GM19452 (cell line): ENCODE results near the gene SGIP1.
"Not testable (repeated sequence)": the region's sequence is repeated elsewhere in the genome, so short reads cannot be mapped to it uniquely, and the experiment has no call there.

ENCODE experiments used
- ATAC-seq: cut with Tn5 transposase; IDR thresholded peaks from one replicate; pipeline ENCODE4 v1.9.1; 2021; ENCODE audit not compliant: unreplicated experiment

The SGIP1 gene

DNA sequence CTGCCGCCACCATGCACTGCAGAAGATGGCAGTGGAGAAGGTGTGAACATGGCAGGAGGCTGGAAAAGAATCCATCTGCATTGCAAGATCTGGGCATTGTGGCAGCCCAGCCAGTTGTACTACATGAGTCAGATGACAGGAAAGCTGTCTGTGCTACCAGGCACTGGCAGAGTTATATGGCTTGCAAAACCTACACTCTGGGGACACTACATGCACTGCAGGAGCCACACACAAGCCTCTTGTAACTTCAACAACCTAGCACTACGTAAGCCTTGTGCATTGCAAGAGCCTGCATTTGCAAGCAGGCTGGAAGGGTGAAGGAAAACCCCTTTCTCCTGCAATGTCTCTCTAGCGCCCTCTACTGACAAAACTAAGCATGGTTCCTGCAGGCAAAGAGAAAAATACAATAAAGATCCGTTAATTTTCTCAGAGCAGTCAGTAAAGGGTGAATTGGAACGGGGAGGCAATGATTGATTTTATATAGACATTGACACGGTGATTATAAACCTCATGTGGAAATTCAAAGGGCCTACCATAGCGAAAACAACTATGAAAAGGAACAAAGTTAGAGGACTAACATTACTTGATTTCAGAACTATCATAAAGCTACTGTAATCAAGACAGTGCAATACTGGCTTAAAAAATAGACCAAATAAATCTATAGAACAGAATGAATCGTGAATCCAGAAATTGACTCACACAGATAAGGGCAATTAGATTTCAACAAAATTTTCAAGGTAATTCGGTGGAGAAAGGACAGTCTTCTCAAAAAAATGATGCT lies 192.1 kb downstream of the SGIP1 start:
- peak; percentile 66 for ATAC-seq

DNA sequence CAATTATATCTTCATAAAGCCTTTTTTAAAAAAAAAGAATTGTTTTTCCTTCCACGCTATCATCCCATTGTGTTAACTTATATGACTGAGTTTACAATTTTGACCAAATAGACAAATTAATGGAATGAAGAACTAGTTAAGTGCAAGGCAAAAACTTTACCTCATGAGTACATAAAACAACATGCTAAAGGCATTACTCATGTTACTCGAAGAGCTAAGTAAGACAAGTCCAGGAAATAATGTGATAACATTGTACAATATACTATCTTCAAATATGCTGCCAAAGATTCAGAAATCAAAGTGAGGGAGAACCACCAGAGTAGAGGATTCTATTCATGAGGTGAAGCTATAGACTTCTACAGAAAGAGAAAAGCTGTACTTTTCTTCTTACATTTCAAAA lies 194.1 kb downstream of the SGIP1 start:
- ATAC-seq: no peak

DNA sequence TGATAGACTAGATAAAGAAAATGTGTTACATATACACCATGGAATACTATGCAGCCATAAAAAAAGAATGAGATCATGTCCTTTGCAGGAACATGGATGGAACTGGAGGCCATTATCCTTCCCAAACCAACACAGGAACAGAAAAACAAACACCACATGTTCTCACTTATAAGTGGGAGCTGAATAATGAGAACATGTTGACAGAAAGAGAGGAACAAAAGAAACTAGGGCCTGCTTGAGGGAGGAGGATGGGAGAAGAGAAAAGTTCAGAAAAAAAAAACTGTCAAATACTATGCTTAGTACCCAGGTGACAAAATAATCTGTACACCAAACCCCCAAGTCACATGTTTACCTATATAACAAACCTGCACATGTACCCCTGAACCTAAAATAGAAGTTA lies 194.8 kb downstream of the SGIP1 start:
- not testable (repeated sequence) for ATAC-seq

DNA sequence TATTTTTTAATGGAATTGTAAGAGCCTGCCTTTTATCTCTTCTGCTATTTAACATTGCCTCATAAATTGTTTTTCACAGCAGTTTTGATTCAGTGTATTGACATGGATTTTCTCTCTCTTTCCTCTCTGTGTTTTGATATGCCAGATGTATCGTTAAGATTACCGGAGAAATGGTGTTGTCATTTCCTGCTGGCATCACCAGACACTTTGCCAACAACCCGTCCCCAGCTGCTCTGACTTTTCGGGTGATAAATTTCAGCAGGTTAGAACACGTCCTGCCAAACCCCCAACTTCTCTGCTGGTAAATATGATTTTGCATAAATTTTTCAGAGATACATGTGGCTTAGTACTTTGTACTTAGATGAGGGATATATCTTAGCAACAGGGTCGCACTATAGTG lies 195.2 kb downstream of the SGIP1 start:
- ATAC-seq: no peak

DNA sequence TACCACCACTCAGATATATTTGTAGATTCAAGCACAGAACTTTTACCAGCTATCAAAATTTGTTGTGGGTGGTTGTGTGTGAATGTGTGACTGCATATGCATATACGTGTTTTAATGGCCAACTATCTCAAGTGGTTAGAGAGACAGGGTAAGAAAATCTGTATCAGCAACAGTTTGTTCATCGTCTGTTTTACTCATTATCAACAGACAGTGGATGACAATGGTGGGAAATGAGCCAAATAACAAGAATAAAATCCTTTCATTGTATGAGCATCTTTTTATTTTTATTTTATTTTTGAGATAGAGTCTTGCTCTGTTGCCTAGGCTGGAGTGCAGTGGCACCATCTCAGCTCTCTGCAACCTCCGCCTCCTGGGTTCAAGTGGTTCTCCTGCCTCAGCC lies 195.6 kb downstream of the SGIP1 start:
- ATAC-seq: no peak

DNA sequence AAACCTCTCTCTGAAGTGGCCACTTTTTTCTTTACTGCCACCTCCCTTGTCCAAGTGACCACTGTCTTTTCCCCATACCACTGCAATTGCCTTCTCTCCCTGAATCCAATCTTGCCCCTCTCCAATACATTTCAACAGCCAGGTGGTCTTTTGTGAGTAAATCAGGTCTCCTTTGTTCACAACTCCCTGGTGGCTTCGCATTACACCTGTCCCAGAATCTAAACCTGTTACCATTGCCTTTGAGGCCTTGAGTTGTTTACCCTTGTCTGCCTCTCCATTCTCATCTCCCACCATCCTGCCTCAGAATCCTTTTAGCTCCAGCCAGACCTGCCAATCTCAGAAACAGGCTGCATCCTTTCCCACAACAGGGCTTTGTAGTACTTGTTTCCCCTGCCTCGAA lies 196.5 kb downstream of the SGIP1 start:
- no peak for ATAC-seq

DNA sequence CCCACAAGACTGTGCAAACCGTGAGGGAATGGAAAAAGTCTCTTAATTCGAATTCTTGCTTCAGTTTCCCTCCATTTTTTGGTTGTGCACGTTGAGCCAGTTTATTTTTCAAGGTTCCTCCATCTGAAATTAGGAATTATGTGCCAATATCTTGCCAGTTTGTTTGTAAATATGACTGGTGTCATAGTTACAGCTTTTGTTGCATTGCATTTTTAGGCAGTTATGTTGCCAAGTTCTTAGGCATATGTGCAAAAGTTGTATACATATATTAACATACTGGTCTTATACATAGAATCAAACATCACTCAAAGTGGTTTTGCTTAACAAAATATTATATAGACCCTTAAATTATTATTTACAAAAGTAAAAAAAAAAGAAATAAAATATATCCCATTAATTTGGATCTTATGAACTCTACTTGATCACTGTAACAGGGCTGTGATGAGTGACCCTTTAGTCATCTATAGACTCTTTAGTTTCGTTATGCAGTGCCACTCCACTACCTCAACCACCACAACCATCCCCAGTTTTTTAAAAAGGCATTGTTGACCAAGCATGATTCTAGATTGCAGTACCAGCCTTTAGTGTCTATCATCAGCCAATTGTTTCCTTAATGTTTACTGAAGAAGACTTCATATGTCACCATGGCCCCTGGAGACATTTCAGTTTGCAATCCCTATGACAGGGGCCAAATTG lies 197.4 kb downstream of the SGIP1 start:
- ATAC-seq: peak; percentile 57

DNA sequence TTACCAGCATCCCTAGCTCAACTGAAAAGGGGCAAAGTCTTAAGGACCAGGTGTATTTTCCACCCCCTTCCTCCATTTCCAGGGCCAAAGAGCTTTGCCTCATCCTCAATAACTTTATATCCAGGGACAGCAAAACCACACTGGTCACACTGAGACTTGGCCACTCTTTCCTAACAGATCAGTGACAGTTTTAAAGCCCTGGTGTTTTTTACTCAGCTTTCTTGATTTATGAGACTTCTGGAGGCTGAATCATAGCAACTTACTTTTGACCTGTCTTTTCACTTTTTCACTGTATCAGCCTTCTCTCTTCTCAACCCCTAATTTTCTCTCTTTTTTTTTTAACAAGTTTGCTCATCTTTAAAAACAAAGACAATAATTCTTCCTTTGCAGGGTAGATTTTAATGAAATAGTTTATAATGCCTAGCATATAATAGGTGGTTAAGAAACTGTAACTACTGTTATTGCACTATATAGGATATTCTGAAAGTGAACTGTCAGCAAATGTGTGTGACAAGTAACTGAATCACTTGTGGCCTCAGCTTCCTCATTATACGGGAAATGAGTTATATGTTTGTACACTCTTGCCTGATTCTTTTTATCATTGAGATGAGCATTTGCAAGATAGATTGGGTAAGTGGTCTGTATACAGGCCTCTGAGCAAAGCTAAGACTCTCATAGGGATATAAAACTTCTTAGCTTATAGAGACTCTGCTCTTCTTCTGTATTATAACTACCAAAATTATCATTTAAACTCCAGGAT lies 198.6 kb downstream of the SGIP1 start:
- peak; percentile 50 for ATAC-seq

DNA sequence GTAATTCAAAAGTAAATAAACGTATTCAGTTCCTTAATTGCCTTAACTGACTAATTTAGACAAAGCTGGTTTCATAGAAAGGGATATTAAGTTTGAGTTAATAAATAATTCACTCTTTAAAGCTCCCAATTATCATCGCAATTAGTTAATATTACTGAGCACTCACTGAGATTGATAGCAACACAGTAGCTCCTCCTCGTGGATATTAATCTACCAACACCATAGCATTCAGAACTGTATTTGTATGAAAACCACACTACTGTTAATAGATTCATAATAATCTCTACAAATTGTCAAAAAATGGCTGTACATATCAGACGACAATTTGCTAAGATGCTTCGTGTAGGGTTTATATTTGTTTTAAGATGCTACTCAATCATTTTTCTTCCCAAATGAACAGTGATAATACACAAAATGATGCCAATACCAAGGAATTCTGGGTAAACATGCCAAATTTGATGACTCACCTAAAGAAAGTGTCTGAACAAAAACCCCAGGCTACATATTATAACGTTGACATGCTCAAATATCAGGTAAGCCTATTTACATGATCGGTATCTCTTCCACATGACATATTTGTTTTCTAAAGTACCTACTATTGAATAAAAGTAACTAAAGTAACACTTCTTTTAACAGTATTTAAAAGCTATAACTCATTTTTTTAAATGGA lies 199.5 kb downstream of the SGIP1 start:
- no peak for ATAC-seq

DNA sequence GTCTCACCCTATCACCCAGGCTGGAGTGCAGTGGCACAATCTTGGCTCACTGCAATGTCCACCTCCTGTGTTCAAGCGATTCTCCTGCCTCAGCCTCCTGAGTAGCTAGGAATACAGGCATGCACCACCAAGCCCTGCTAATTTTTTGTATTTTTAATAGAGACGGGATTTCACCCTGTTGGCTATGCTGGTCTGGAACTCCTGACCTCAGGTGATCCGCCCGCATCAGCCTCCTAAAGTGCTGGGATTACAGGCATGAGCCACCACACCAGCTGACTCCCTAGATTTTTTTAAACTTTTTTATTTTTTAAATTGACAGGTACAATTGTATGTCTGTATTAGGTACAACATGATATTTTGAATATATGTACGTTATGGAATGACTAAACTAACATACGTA lies 200.6 kb downstream of the SGIP1 start:
- ATAC-seq: not testable (repeated sequence)

DNA sequence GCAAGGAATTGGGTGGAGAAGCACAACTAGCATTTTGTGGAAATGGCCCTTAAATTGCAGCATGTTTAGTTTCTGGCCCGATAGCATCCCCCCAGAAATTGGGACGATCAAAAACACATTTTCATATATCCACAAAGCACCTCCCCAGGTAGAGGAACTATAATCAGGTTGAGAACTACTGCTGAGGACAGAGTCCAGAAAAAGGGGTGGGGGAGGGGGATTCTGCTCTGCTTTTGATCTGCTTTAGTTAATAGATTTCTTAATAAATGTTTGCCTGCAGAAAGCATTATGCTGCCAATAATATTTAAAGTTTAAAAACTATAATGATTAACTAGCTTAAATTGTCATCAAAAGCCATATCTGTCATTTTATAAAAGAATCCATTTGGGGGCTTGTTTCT lies 203.9 kb downstream of the SGIP1 start:
- ATAC-seq: no peak

DNA sequence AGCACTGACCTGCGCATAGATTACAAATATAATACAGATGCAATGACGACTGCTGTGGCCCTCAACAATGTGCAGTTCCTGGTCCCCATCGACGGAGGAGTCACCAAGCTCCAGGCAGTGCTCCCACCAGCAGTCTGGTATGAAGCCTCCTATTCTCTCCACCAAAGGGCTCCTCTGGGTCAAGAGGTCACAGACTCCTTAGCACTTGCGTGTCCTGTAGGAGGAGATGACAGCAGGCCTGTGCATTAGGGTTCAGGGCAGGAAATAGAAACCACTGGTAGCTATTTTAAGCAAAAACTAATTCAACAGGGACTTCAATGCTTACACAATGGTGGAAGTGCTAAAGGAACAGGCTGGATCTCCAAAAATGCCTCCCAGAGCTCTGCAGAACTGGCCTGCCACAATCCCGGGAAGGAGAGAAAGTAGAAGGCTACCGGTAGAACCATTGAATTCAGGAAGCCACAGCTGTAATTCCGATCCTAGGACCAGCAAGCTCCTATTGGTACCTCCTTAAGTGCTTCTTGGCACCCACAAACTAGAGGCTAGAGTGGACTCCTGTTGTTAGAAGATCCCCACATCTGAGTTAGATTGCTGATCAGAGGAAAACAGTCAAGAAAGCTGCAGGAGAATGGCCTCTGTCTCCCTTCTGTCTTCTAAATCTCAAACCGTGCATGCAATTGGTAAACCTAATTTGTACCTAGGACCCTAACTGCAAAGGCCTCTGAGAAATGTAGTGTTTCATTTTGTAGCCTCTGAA lies 205.6 kb downstream of the SGIP1 start:
- ATAC-seq: peak; percentile 78

DNA sequence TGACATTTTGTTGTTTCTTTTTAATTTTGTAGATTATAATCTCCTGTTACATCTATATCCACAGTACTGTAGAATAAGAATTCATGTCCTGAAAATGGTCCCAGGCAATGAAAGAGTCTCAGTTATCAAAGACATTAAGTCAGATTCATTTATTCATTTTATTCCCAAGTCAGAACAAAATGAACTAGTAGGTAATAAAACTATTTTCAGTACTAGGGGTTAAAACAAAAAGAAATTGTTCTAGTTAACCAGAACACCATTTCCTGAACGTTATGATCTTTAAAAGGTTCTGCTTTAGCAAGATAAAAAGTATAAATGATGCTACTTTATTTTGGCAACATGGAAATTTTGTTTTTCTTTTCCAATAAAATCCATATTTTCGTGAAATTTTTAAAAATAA lies 211.5 kb downstream of the SGIP1 start:
- no peak for ATAC-seq

DNA sequence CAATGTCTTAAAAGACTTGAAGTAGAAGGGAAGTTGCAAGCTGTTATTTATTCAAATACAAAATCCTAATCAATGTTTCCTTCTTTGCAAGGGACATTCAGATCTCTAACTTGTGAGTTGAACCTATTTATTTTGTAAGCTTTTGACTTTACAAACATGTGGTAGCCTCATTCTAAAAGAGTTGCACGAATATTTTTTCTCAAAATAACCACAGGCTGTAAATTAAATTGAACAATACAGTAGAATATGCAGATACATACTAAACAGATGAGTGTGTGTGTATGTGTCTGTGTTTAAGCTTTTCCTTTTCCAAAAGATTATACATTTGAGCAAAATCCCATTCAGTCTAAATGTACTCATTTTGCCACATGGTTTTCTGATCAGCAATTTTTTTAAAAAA lies 213.5 kb downstream of the SGIP1 start:
- ATAC-seq: no peak

DNA sequence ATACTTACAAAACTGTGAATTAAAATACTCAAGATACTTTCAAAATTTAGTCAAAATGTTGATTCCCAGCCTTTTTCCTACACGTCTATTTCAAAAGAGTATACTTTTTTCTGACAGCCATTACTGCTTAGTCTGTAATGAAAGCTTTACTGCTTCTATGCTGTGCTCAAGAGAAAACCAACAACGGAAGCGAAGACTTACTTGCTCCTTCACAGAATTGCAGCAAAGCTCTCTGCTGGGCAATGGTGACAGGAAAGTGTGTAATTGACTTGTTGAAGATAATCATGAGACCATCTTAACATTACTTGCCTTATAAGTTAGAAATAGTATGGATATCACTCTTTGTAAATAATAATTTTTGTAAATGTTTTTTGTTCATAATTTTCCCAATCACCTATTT lies 216.6 kb downstream of the SGIP1 start:
- ATAC-seq: no peak

DNA sequence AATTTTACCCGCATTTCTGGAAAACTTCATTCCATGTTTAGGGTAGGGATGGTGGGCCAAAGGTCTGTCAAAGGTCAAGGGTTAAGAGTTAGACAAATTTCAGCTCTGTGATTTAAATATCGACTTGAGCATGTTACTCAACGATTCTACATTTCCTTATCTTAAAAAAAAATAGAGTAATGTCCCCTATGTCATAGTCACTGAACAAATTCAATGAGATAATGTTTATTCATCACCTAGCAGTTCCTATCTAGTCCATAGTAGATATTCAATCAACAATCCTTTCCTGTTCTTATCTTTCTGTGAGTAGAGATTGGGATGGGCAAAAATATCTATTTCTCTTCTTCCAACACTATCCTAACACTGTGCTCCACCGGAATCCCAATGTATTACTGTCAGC lies 217.2 kb downstream of the SGIP1 start:
- ATAC-seq: no peak

DNA sequence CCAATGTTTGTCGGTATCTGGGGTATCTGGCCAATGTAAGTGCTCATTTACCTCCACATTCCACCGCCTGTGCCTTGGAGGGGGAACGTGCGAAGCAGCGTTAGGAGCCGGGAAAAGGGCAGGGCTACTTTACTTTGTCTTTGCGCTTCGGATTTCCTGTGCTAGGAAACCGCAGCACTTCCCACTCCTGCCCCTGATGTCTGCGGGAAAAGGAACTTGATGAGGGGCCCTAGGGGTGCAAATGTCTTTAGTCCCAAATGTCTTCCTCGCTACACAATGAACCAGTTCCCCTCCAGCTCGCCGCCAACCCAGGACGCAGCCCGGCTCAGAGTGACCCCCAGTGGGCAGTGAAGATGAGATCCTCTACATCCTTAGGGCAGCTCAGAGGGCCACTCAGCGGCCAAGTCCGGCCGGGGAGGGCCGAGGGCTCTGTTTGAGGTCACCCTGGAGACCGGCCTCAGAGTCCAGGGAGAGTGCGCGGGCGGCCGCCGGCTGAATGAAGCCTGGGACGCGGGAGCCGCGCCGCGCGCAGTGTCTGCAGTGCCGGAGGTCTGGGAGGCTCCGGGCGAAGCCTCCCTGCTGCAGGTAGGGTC lies 218.1 kb downstream of the SGIP1 start, which contains the start of gene DYNLT5:
DYNLT5 (plus strand) TSS at position 460 of the 593 bp plus-strand sequence. CDS start 2,200 bp downstream, outside the sequence.
- ATAC-seq: no peak

DNA sequence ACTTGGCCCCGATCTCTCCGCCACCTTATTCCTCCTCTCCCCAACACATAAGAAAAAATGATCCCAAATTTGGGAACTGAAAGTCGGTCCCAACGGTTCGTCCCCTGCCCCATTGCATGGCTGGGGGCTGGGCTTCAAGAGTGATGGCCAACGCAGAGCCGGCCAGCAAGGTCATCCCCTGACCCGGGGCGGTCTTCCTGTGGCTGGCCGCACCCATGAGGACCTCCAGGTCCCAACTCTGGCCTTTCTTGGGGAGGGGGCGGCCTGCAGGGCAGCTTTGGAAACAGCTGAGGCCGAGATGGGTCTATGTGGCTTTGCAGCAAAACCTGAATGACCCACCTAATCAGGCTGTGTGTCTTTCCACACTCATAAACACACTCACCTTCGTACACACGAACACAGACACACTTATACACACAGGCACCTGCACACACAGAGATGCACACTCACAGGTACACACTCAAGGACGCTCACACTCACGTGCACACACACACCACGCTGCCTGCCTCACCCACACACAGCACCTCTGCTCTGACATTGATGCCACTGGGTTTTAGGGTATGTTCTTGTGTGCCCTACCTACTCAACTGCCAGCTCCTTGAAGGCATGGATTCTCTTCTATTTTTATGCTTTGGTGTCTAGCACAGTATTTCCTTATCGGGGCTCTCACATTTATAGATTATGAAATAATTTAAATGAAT lies 218.9 kb downstream of the SGIP1 start:
- ATAC-seq: no peak

DNA sequence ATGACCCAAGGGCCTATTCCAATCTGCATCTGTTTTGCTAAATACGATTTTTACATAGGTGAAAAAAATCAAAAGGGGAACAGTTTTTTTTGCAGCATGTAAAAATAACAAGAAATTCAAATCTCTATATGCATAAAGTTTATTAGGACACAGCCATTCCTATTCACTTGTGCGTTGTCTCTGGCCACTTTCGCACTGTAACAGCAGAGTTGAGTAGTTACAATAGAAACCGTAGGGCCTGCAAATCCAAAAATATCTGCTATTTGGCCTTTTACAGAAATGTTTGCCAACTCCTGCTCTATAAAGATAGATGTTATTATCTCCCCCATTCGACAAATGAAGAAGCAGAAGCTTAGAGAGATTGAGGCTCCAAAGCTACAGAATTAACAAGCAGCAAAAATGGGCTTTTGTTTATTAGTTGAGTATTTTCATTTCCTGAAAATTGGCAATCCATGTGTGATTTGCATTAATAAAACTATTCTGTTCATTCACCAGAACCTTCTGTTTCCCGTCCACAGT lies 223.8 kb downstream of the SGIP1 start:
- peak; percentile 27 for ATAC-seq
